Measurements from ENCODE around the gene KRT71.
"Not testable (repeated sequence)": the region's sequence is repeated elsewhere in the genome, so short reads cannot be mapped to it uniquely, and the experiment has no call there.

The KRT71 gene

DNA sequence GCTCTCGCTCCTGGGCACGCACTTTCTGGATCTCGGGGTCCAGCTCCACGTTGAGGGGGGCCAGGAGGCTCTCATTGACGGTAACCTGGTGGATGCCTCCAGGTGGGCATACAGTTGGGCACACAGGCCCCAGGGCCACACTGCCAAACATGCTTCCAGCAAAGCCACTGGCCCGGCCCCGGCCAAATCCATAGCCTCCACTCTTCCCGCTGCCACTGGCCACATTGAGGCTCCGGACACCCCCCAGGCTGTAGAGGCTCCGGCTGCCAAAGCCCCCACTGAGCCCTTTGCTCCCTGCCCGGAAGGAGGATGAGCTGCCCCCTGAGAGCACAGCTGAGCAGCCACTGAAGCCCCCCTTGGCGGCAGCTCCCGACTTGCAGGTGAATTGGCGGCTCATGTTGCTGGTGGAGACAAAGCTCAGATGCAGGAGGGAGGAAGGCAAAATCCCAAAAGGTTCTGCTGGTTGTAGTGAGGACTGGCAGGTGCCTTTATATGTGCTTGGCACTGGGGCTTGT, at the start of gene KRT71:
KRT71 (minus strand) TSS at position 465 of the 515 bp plus-strand sequence; CDS start at position 397, 68 bp downstream.
- DNase-seq: no peak

DNA sequence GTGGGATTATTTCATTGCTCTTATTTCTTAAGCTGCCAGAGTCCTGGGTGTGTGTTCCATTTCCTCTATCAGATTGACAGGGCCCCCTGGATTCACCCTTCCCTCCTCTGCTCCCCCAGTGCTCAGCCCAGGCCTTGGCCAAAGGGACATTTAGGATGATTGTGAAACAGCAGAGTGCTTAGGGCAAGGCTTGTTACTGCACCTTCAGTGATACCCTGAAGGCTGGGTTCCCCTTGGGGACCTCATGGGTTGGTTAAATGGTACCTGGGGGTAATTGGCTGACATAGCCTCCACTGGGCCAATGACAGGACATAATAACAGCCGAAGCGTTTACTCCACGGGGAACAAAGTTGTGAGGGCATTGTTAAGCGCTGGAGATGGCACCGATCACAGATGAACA, 49.6 kb upstream of the KRT71 start:
- DNase-seq: no peak

DNA sequence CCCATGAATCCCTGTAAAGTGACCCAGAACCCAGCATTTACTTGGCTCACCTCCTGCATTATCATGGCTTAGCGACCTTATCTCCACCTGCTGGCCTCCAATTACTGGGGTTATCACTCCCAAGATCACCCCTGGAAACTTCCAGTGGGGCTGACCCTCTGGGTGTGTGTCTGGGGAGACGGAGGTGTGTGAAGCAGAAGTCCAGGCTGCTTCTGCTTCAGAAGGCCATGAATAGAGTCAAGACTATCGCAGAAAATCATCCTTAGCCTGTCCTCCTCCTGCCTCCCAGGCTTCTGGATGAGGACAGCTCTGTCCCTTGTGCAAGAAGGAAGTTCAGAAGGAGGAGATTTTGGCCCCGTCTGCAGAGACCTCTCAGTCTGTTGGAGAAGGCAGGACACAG, 48.7 kb upstream of the KRT71 start:
- DNase-seq: no peak

GRCh38 chr12:52600941-52601481, 48.1 kb upstream of the KRT71 start, which contains the start of gene KRT72:
Gene KRT72 (minus strand): TSS chr12:52601463. CDS start chr12:52601452, 11 bp downstream.
- DNase-seq: no peak

DNA sequence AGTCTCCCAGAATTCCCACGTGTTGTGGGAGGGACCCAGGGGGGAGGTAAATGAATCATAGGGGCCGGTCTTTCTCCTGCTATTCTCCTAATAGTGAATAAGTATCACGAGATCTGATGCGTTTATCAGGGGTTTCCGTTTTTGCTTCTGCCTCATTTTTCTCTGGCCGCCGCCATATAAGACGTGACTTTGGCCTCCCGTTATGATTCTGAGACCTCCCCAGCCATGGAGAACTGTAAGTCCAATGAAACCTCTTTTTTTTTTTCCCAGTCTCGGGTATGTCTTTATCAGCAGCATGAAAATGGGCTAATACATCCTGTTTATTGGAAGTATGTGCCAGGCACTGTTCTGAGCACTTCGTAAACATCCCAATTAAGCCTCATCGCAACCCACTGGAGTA, 47.5 kb upstream of the KRT71 start:
- no peak for DNase-seq

DNA sequence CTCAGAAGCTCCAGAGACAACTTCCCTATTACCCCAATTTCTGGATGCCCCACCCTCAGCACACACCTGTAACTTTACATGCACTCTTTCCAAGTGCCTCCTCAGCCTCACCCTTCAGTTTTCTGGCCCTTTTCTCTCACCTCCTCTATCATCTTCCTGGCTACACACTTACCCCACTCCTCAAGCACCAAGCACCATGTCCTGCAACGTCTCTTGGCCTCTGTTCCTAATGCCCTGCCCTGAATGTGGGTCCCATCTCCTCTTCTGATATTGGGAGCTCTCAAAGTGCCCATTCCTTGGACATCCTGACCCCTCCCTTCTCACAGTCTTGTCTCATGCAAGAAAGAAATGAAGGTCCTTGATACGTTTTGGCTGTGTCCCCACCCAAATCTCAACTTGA, 47.1 kb upstream of the KRT71 start:
- no peak for DNase-seq

GRCh38 chr12:52598966-52599365, 46.0 kb upstream of the KRT71 start:
- no peak for DNase-seq

GRCh38 chr12:52594237-52594636, 41.3 kb upstream of the KRT71 start:
- not testable (repeated sequence) for DNase-seq

- no peak for DNase-seq
These were observed 38.6 kb upstream of the KRT71 start for GRCh38 chr12:52591521-52591920.

GRCh38 chr12:52590021-52590420, 37.1 kb upstream of the KRT71 start:
- DNase-seq: no peak

GRCh38 chr12:52587563-52587962, 34.6 kb upstream of the KRT71 start:
- DNase-seq: no peak

DNA sequence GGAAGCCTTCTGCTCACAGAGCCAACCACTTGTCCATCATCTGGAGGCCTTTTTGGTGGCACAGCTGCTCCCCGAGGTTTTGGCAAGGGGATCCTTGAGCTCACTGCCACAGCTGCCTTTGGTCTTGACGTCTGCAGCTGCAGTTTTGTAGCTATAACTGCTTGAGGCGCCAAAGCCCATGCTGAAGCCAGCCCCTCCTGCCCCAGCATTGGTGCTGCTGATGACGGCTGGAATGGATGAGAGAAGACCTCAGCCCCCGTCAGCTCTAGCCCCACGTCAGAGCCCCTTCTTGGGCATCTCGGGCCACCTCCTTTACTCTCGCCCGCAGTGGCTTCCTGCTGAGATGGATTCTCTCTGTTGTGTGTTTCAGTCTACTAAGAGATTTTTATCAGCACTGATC, 33.0 kb upstream of the KRT71 start:
- no peak for DNase-seq

- no peak for DNase-seq
These were observed 32.1 kb upstream of the KRT71 start for GRCh38 chr12:52585066-52585465.

- no peak for DNase-seq
These were observed 31.3 kb upstream of the KRT71 start for GRCh38 chr12:52584156-52584682.

- DNase-seq: peak; percentile 18
These were observed 30.1 kb upstream of the KRT71 start for GRCh38 chr12:52582971-52583456.

DNA sequence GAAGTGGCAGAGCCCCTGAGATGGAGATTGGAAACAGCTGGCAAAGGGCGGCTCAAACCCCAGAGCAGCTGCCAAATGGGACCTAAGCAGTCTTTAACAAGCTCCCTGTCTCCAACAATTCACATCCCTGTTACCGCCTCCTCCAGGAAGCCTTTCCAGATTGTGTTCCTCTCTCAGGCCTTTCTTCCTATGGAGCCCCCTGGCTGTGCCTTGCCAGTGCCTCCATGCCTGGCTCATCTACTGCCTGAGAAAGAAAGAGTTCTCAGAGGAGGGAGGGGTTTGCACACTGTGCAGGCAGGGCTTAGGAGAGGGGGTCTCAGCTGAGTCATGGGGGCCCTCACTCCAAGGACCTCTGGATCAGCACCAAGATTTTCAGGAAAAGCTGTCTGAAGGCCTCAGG, 29.5 kb upstream of the KRT71 start:
- DNase-seq: no peak

- no peak for DNase-seq
These were observed 28.5 kb upstream of the KRT71 start for GRCh38 chr12:52581481-52581880.

GRCh38 chr12:52581066-52581465, 28.1 kb upstream of the KRT71 start:
- DNase-seq: no peak

DNA sequence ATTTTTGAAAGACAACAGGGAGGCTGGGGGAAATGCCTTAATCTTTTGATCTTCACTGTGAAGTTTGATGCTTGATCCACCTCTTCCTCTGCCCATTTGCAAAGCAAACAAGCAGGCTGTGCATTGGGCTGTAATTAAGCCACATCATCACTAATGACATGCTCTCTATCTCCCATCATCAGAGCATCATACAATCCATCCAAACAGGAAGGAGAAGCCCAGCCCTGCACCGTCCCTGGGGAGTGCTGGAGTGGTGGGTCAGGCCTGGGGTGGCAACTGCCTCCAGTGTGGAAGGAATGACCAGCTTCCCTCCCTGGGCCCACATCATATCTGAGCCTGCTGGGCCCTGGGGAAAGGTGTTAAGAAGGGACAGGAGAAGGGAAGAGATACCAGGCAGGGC, 27.6 kb upstream of the KRT71 start:
- no peak for DNase-seq

GRCh38 chr12:52579468-52580465, 26.8 kb upstream of the KRT71 start:
- no peak for DNase-seq

DNA sequence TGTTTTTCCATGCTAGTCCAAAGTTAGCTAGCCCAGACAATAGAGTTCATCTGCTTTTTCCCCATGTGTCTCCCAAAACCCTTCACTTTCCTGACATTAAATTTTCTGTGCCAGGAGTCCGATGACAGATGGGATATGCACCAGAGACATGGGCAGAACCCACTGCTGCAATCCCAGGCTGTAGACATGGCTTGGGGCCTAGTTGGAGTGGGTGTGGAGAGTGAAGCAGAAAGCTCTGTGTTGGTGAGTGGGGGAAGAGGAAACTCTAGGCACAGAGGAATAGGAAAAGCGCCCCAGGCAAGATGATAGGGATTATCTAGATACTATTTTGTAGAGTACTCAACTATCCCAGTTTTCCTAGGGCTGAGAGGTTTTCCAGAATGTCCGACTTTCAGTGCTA, 25.5 kb upstream of the KRT71 start:
- DNase-seq: no peak

GRCh38 chr12:52577316-52577715, 24.4 kb upstream of the KRT71 start:
- no peak for DNase-seq

DNA sequence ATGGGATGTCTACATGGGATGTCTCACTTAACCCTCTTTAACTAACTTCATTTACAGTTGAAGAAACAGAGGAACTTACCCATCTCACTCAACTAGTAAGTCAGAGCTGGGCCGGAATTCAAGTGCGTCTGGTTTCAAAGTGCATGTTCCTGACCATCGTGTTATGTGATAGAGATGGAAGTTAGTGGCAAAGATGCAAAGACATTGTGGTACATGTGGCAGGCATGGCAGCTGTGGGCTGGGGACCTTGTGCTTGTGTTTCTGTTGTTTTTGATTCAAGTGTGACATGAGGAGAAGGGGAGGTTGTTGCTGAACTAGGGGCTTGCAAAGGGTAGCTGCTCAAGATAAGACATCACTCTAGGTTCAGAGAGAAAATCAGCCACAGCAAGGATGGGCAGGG, 23.0 kb upstream of the KRT71 start:
- DNase-seq: no peak

DNA sequence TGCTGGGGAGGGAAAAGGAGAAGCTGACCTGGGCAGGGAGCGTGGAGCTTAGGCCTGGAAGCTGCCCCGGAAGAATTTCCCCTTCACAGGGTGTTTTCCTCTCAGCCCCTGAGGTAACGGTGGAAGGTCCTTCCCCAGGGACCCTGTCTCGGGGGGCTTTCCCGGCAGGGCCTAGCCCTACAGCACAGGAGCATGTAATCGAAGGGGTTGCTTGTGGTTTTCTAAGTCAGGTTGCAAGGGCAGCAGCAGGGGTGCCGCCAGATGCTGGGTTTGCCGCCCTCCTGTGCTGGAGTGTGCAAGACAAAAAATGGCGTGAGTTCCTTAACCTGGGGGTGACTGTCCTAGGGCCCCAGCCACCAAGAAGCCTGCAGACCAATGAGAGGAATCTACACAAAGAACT, 22.3 kb upstream of the KRT71 start:
- DNase-seq: no peak

Data from amniotic stem cell (primary cell).